HTERT RPE-1 (cell line): ENCODE results near the gene OTP.
"Not testable (repeated sequence)": the region's sequence is repeated elsewhere in the genome, so short reads cannot be mapped to it uniquely, and the experiment has no call there.

ENCODE experiments used
- in situ Hi-C: fragments of 300-500 bp; cut with MboI; formaldehyde crosslinking; loops from 4 replicates; pipeline ENCODE4 v1.14.3; 2020; ENCODE audit warnings: low sequenced_read_pairs

Gene OTP

GRCh38 chr5:77616920-77617319 is 21.6 kb downstream of the OTP start:
- in situ Hi-C loops: no loop called here

GRCh38 chr5:77608927-77609326 is 29.6 kb downstream of the OTP start:
- in situ Hi-C loops: not testable (repeated sequence)

- in situ Hi-C loops: no loop called here
Observed at GRCh38 chr5:77607324-77607723, 31.2 kb downstream of the OTP start.

GRCh38 chr5:77606279-77606678 is 32.2 kb downstream of the OTP start:
- in situ Hi-C loops: no loop called here

GRCh38 chr5:77599679-77600078 is 38.8 kb downstream of the OTP start:
- in situ Hi-C loops: no loop called here

- in situ Hi-C loops: no loop called here
Observed at GRCh38 chr5:77590347-77590746, 48.2 kb downstream of the OTP start.

GRCh38 chr5:77588175-77588574 is 50.3 kb downstream of the OTP start:
- in situ Hi-C loops: no loop called here

- in situ Hi-C loops: no loop called here
Observed at GRCh38 chr5:77586101-77586500, 52.4 kb downstream of the OTP start.

- in situ Hi-C loops: not testable (repeated sequence)
Observed at GRCh38 chr5:77582143-77582542, 56.4 kb downstream of the OTP start.
